ENCODE measurements around the gene CALHM5.

The CALHM5 gene

DNA sequence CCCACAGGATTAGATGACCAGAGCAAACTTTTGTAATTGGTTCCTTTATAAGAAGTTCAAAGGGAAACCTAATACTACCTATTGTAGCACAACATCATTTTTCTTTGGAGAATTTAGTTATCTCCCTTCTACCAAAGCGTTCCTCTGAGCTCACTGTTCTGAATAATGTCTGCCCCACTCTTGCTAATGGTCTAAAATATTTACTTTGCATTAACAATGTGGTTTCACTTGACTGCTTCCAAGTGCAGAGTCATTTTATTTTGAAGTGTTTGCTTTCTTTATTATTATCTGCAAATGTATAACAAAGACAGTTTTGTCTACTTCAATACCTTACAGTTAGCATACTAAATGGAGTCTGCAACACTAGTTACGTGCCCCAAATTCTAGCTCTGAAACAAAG is 19.0 kb downstream of the CALHM5 start:
- no peak for DNase-seq (ENCODE audit: low read depth)
- TF ChIP-seq, protein P1, sequence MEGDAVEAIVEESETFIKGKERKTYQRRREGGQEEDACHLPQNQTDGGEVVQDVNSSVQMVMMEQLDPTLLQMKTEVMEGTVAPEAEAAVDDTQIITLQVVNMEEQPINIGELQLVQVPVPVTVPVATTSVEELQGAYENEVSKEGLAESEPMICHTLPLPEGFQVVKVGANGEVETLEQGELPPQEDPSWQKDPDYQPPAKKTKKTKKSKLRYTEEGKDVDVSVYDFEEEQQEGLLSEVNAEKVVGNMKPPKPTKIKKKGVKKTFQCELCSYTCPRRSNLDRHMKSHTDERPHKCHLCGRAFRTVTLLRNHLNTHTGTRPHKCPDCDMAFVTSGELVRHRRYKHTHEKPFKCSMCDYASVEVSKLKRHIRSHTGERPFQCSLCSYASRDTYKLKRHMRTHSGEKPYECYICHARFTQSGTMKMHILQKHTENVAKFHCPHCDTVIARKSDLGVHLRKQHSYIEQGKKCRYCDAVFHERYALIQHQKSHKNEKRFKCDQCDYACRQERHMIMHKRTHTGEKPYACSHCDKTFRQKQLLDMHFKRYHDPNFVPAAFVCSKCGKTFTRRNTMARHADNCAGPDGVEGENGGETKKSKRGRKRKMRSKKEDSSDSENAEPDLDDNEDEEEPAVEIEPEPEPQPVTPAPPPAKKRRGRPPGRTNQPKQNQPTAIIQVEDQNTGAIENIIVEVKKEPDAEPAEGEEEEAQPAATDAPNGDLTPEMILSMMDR (conservative IDR thresholded peaks at IDR 0.05; ENCODE audit: low read length): no peak
- H3K4me3 ChIP-seq (ENCODE audit: low read length): no peak overlapping the region

DNA sequence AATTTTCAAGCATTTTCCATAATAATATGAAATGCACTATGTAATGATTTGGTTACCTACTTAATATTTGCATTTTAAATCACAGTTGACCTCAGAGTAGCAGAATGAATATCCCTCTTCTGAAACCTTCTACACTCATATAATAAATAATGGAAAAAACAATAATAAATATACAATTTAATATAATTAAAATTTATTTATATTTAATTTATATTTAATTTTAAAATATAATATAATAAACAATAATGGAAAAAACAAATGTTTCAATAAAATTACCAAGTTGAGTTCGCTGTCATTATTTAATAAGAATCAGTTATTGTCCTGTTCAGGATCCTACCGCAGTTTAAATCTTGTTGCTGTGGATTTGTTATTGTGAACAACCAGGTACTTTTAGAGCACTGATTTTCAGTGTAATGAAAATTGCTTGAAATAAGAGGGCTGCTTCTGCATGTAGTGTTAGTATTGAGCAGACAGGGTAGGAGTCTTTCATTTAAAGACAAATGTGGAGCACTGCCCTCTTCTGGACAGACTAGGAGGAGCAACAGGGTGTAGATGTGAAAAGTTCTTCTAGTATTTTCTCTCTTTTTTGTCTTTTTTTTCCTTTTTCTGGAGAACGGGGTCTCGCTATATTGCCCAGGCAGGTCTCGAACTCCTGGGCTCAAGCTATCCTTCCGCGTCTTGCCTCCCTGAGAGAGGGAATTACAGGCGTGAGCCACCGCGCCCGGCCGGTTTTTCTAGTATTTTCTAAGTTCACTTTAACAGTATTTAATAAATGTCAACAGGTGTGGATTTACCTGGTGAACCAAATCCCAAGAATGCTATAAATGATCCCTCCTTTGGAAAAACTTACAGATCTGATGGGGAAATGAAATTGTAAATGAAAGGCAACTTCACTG is 20.5 kb downstream of the CALHM5 start:
- DNase-seq (ENCODE audit: low read depth): peak; percentile 74
- TF ChIP-seq, protein P1 (conservative IDR thresholded peaks at IDR 0.05; ENCODE audit: low read length): peak; percentile 90

DNA sequence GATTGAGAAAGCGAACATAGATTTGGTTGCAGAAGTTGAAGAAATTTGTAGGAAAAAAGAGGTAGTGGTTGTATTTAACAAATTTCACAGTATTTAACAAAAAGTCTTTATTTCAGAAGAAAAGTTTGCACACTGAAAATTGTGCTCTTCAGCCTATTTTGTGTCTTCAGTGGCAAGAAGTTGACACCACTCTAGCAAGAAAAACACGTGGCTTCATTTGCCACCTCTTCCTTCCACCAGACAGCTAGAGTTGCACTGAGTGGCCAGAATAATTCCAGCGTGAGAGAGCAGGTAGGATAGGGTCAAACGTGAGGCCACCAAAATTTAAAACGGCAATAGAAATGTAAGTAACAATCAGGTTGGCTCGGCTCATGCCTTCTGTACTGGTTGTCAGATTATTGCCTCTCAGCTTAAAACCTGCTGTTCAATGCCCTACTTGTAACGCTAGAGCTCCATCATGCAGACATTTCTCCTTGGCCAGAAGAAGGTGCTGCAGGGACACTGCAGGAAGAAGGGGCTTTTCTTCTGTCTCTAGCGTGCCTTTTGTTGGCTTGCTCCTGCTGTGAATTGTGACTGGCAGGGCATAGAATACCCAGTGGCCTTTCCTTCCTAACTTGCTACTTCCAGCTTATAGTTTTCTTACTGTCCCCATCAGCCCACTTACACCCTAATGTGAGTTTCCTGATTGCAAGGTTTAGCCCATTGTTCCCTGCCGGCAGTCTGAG is 22.0 kb downstream of the CALHM5 start:
- TF ChIP-seq, protein P1 (conservative IDR thresholded peaks at IDR 0.05; ENCODE audit: low read length): peak; percentile 19; the same call in 1 of the 2 replicates
- no peak overlapping the region for H3K4me3 ChIP-seq (ENCODE audit: low read length)
- DNase-seq (ENCODE audit: low read depth): no peak

More for the DNA sequence above, 20.5 kb downstream of the CALHM5 start:
- H3K4me3 ChIP-seq (ENCODE audit: low read length): no peak overlapping the region

DNA sequence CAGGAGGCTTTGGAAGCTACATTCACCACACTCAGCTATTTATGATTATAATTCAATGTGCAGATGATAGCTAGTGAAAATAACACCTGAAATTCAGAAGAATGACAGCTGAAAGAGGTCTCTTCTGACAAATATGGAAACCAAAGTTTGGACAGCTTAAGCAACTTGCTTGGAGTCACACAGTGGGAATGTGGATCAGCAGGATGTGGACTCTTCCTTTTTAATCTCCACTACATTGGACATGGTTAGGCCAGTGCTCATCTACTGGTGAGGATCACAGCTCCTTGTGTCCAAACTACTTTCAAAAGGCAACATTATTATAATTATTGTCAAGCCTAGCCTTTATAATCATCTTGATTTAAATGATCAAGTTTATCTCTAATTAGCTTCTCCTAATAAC is 23.7 kb downstream of the CALHM5 start:
- no peak overlapping the region for H3K4me3 ChIP-seq (ENCODE audit: low read length)
- no peak for DNase-seq (ENCODE audit: low read depth)
- TF ChIP-seq, protein P1 (conservative IDR thresholded peaks at IDR 0.05; ENCODE audit: low read length): no peak

DNA sequence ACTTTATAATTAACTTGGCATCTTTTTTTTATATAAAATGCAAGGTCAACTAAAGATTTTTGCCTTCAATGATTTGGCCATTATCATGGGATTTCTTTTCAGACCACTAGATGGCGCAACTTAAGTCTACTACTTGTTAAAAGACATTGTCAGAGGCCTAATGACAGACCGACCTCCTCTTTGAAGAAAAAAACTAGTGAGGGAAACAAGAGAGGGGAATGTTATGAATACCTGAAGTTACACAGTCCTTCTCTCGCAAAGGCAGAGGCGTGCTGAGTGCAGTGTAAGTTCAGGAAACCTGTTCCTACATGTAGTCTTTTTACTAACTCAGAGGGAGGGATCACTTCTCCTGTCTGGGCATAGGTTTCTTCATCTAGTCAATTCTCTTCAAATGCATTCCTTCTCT is 24.8 kb downstream of the CALHM5 start:
- H3K4me3 ChIP-seq (ENCODE audit: low read length): no peak overlapping the region
- TF ChIP-seq, protein P1 (conservative IDR thresholded peaks at IDR 0.05; ENCODE audit: low read length): peak; percentile 73
- DNase-seq (ENCODE audit: low read depth): peak; percentile 66

DNA sequence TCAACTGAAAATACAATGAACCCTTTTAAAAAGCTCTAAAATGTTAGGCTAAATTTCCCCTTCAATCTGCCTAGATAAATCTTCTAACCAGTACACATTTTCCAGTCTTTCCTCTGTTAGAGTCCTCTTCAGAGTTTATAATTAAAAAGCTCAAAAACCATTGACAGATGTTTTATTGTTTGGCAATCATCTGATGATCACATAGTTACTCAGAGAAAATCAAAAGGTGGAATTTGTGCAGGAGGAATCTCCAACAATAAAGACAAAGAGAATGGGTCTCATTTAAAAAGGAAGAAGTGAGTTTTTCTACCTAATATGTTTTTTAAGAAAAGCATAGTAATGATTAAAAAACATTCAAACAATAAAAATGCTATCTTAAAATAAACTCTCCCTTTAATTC is 31.0 kb downstream of the CALHM5 start:
- no peak for DNase-seq (ENCODE audit: low read depth)
- no peak overlapping the region for H3K4me3 ChIP-seq (ENCODE audit: low read length)
- TF ChIP-seq, protein P1 (conservative IDR thresholded peaks at IDR 0.05; ENCODE audit: low read length): no peak

All from AG10803 (cell line).